ENCODE data around the gene GRIA1. TPM values are rescaled to one million over a fixed set of nuclear protein-coding genes. Genes with fewer than 3 reads are reported as not detected.

Gene GRIA1
- total and polyA plus RNA-seq, 2 donors (not counting 1 experiment from before 2014, with no cell fraction given), result not detected

DNA sequence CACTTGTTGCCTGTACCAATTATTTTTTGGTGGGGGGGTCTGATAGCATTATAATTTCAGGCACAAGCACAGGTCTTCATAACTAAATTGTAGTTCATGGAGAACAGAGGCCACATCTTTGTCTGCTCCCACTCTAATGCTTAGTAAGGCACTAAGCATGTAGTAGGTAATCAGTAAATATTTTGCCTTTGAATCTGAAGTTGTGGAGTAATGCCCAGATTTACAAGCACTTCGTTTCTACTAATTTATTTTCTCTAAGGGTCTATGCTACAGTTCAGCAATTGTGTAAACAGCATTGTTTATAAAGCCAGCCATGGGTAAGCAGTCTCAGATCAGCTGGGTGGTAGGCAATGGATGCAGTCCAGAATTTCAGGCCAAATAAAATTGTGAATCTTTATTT, 78.6 kb downstream of the GRIA1 start:
- no peak for DNase-seq
- Mint-ChIP-seq H3K27me3 (no peaks in the 10 kb centered on the region), H3K27ac (no peak overlapping the region), H3K4me3 (no peak overlapping the region), H3K4me1 (no peaks in the 10 kb centered on the region), H3K9me3 (ENCODE audit: insufficient read depth) (peaks cover 3% of the 10 kb centered on the region)
- intact Hi-C loops (cut with micrococcal nuclease), result no loop called here
- ATAC-seq (ENCODE audit: low read depth), result no peak
- Histone ChIP-seq H3K79me2 (ENCODE audit: control insufficient read depth, insufficient read depth, low read length) (no peaks in the 10 kb centered on the region), H3K36me3 (replicated peaks in 1 of 2; ENCODE audit: control extremely low read depth in 1 of 2, control insufficient read depth in 1 of 2, extremely low read depth in 1 of 2, insufficient read depth in 2 of 2, low read length in 1 of 2) (no peaks in the 10 kb centered on the region), H3K27me3 (replicated peaks in 1 of 4; ENCODE audit: control extremely low read depth in 1 of 4, control insufficient read depth in 3 of 4, insufficient read depth in 4 of 4, low read length in 3 of 4) (no peaks in the 10 kb centered on the region), H3K27ac (ENCODE audit: low read length in 2 of 2) (no peak overlapping the region), H3K4me1 (ENCODE audit: control insufficient read depth in 2 of 2, insufficient read depth in 2 of 2, low read length in 2 of 2) (no peaks in the 10 kb centered on the region), H4K20me1 (ENCODE audit: control insufficient read depth, insufficient read depth, low read length, poor library complexity, severe bottlenecking) (no peaks in the 10 kb centered on the region), H2AFZ (ENCODE audit: insufficient read depth, low read depth, low read length, poor library complexity, severe bottlenecking) (no peak overlapping the region), H3K4me3 (ENCODE audit: control extremely low read depth in 1 of 5, extremely low read depth in 1 of 5, insufficient read depth in 1 of 5, low read depth in 2 of 5, low read length in 4 of 5) (no peak overlapping the region), H3K9me3 (ENCODE audit: control extremely low read depth in 1 of 3, control insufficient read depth in 2 of 3, insufficient read depth in 1 of 3, low read length in 2 of 3) (peaks cover 0 to 5% (median 0%) of the 10 kb centered on the region in 3 donors), H3K9ac (ENCODE audit: low read length) (no peak overlapping the region), H3K4me2 (replicated peaks; ENCODE audit: low read depth, low read length, poor library complexity, severe bottlenecking) (no peak overlapping the region)
- ChIA-PET POLR2A (no interaction called here), CTCF (interaction anchor here (0.6 kb wide), 1 partner anchor 899 kb away, joined by 3 read pairs; no protein-coding TSS in a partner anchor)
- WGBS (ENCODE audit: insufficient coverage), result no CpG with 5 or more reads among the region's 1 CpG
- TF ChIP-seq, protein P1, sequence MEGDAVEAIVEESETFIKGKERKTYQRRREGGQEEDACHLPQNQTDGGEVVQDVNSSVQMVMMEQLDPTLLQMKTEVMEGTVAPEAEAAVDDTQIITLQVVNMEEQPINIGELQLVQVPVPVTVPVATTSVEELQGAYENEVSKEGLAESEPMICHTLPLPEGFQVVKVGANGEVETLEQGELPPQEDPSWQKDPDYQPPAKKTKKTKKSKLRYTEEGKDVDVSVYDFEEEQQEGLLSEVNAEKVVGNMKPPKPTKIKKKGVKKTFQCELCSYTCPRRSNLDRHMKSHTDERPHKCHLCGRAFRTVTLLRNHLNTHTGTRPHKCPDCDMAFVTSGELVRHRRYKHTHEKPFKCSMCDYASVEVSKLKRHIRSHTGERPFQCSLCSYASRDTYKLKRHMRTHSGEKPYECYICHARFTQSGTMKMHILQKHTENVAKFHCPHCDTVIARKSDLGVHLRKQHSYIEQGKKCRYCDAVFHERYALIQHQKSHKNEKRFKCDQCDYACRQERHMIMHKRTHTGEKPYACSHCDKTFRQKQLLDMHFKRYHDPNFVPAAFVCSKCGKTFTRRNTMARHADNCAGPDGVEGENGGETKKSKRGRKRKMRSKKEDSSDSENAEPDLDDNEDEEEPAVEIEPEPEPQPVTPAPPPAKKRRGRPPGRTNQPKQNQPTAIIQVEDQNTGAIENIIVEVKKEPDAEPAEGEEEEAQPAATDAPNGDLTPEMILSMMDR (IDR thresholded peaks at IDR 0.05), result no peak
- TF ChIP-seq EZH2 (IDR thresholded peaks at IDR 0.05; ENCODE audit: borderline replicate concordance, insufficient read depth, low read depth, low read length, poor library complexity, severe bottlenecking), result no peak

DNA sequence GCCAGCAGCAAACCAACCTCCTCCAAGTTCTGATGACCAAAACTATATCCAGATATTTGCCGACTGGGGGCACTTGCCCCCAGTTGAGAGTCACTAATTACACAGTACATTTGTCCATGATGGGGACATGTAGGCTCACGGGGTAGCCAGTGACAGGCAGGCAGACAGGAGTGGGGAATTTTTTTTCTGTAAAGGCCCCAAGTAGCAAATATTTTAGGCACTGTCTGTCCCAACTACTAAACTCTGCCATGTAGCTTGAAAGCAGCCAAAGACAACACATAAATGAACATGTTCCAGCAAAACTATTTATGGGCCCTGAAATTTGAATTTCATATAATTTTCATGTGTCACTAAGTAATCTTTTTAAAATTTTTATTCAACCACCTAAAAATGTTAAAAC, 80.7 kb downstream of the GRIA1 start:
- WGBS (ENCODE audit: insufficient coverage), result no CpG with 5 or more reads among the region's 2 CpGs
- CTCF ChIA-PET, result no interaction called here
- DNase-seq (no peak), ATAC-seq (ENCODE audit: low read depth) (no peak)
- intact Hi-C loops (cut with micrococcal nuclease), result no loop called here
- H3K4me1 ChIP-seq (ENCODE audit: control insufficient read depth in 2 of 2, insufficient read depth in 2 of 2, low read length in 2 of 2), result no peaks in the 10 kb centered on the region
- H3K9me3 ChIP-seq (ENCODE audit: control extremely low read depth in 1 of 3, control insufficient read depth in 2 of 3, insufficient read depth in 1 of 3, low read length in 2 of 3), result peaks cover 0 to 4% (median 0%) of the 10 kb centered on the region in 3 donors
- H4K20me1 ChIP-seq (ENCODE audit: control insufficient read depth, insufficient read depth, low read length, poor library complexity, severe bottlenecking), result no peaks in the 10 kb centered on the region
- peaks cover 3% of the 10 kb centered on the region for H3K9me3 Mint-ChIP-seq (ENCODE audit: insufficient read depth)
- no peak overlapping the region for H3K27ac Mint-ChIP-seq
- no peaks in the 10 kb centered on the region for H3K4me1 Mint-ChIP-seq
- H3K79me2 ChIP-seq (ENCODE audit: control insufficient read depth, insufficient read depth, low read length), result no peaks in the 10 kb centered on the region
- POLR2A ChIA-PET, result no interaction called here
- no peaks in the 10 kb centered on the region for H3K36me3 ChIP-seq (replicated peaks in 1 of 2; ENCODE audit: control extremely low read depth in 1 of 2, control insufficient read depth in 1 of 2, extremely low read depth in 1 of 2, insufficient read depth in 2 of 2, low read length in 1 of 2)
- TF ChIP-seq, protein P1 (IDR thresholded peaks at IDR 0.05), result no peak
- TF ChIP-seq EZH2 (IDR thresholded peaks at IDR 0.05; ENCODE audit: borderline replicate concordance, insufficient read depth, low read depth, low read length, poor library complexity, severe bottlenecking), result no peak
- no peaks in the 10 kb centered on the region for H3K27me3 Mint-ChIP-seq
- no peak overlapping the region for H3K27ac ChIP-seq (ENCODE audit: low read length in 2 of 2)
- no peak overlapping the region for H3K4me3 Mint-ChIP-seq
- H3K4me3 ChIP-seq (ENCODE audit: control extremely low read depth in 1 of 5, extremely low read depth in 1 of 5, insufficient read depth in 1 of 5, low read depth in 2 of 5, low read length in 4 of 5), result no peak overlapping the region
- no peaks in the 10 kb centered on the region for H3K27me3 ChIP-seq (replicated peaks in 1 of 4; ENCODE audit: control extremely low read depth in 1 of 4, control insufficient read depth in 3 of 4, insufficient read depth in 4 of 4, low read length in 3 of 4)
- no peak overlapping the region for H3K4me2 ChIP-seq (replicated peaks; ENCODE audit: low read depth, low read length, poor library complexity, severe bottlenecking)
- no peak overlapping the region for H3K9ac ChIP-seq (ENCODE audit: low read length)
- H2AFZ ChIP-seq (ENCODE audit: insufficient read depth, low read depth, low read length, poor library complexity, severe bottlenecking), result no peak overlapping the region

Measured in B cell (primary cell).